ENCODE data around the gene LGR6. TPM values are rescaled to one million over a fixed set of nuclear protein-coding genes. Genes with fewer than 3 reads are reported as not detected.
"Not testable (repeated sequence)": the region's sequence is repeated elsewhere in the genome, so short reads cannot be mapped to it uniquely, and the experiment has no call there.

The LGR6 gene
- total RNA-seq, 1 donor from 2014 or later: 0.53 TPM

DNA sequence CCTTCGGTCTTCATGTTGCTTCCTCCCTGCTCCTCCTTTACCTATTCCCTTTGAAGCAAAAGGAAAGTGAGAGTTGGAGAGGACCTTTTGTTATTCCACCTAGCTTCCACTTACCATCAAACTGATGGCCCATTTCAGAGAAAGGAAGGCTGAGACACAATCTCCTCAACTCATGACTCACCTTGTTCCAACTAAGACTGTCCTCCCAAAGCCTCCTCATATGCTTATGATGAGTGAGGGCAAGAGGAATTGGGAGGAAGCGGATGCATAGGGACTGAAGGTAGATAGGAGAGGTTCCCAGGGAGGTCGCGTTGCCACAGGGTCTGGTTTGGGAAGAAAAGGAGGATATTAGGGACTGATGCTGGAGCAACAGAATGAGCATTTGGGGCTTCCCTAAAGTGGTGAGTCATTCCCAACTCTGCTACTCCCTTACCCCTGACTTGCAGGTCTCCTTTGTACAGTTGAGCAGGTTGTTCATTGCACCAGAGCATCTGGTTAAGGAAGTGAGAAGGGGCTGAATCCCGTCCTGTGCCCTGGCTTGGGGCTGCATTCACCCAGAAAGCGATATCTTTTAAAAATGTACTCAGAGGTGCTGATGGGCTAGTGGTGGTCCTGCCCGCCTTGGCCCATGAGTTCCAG lies 35.0 kb downstream of the LGR6 start:
- intact Hi-C loops (cut with DNase I): no loop called here
- ATAC-seq (no peak), DNase-seq (ENCODE audit: low spot score) (no peak)

DNA sequence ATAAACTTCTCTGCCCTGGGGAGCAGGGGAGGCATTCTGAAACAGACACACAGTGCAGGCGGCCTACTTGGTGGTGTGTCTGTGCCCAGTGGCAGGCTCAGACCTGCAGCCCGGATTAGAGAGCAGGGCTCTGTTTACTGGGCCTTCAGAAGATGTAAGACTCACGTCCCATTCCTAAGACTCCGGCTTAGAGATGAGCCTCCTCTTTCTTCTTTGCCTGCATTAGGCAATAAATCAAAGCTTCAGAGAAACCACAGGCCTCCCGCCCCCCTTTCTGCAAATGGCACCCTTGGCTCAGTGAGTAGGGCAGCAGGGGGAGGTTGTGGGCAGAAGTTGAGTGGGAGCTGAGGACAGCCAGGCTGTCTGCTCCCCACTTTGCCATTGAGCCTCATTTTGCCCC lies 35.8 kb downstream of the LGR6 start:
- DNase-seq (ENCODE audit: low spot score): no peak
- ATAC-seq: no peak
- intact Hi-C loops (cut with DNase I): no loop called here

GRCh38 chr1:202230061-202230938 lies 36.7 kb downstream of the LGR6 start:
- DNase-seq (ENCODE audit: low spot score) (no peak), ATAC-seq (no peak)
- intact Hi-C loops (cut with DNase I): no loop called here

DNA sequence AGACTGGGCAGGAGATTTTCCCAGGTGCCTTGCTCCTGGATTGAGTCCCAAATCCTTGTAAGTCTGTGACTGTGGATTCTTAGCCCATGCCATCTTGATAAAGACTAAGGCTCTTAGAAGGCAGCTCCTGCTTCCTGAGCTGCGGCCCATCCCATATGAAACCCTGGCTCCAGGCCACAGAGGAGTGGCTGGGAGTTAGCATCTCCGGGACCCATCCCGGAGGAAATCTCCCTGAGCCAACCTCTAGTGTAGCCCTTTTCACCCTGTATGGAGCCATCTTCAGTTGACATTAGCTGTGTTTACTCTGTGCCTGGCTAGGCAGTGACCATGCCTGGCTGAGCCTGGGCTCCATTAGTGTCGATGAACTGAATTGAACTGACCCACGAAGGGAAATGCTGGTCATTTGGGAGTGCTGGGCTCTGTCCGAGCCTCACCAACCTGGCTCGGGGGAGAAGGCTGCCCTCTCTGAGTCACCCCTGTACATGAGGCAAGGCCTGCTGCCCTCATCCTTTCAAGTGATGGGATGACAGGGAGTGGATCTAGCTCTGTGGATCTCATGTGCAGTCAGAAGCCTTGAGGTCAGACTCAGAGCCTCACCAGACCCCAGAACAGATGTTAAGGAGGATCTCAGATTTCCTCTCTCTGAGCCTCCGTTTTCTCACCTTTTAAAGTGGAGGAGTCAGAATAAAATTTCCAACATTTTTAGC lies 37.5 kb downstream of the LGR6 start:
- DNase-seq (ENCODE audit: low spot score) (no peak), ATAC-seq (no peak)
- intact Hi-C loops (cut with DNase I): no loop called here

- no peak for DNase-seq (ENCODE audit: low spot score)
- intact Hi-C loops (cut with DNase I): no loop called here
- ATAC-seq: no peak
These were observed 39.6 kb downstream of the LGR6 start for GRCh38 chr1:202233171-202233570.

GRCh38 chr1:202233804-202234203 lies 40.2 kb downstream of the LGR6 start:
- ATAC-seq (no peak), DNase-seq (ENCODE audit: low spot score) (no peak)
- intact Hi-C loops (cut with DNase I): no loop called here

DNA sequence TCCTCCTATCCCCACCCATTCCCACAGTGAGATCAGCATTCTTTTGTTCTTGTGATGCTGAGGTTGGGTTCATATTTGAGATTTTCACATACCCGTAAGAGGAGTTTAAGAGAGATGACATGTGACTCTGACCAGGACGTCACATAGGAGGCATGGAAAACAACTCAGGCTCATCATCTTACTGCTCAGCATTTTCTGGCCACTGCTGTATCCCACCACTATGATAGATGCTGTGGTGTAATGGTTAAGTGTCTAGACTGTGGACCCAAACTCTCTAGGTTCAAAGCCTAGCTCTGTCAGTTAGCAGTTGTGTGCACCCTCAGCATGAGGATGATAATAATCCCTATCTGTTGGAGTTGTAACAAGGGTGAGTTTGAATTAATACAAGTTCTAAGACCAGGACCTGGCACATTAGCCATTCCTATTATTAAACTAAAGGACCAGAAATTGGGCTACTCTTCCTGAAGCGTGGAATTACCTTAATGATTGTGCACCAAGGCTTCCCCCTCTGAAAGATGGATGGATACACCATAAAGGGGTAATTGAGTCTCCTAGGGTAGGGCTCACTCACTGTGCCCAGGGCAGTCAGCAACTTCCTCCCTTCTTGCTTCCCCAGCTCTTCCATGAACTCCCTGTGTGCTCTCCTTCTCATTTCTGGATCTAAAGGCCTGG lies 40.9 kb downstream of the LGR6 start:
- intact Hi-C loops (cut with DNase I): no loop called here
- ATAC-seq: no peak
- no peak for DNase-seq (ENCODE audit: low spot score)

GRCh38 chr1:202235003-202235660 lies 41.5 kb downstream of the LGR6 start:
- intact Hi-C loops (cut with DNase I): no loop called here
- no peak for DNase-seq (ENCODE audit: low spot score)

DNA sequence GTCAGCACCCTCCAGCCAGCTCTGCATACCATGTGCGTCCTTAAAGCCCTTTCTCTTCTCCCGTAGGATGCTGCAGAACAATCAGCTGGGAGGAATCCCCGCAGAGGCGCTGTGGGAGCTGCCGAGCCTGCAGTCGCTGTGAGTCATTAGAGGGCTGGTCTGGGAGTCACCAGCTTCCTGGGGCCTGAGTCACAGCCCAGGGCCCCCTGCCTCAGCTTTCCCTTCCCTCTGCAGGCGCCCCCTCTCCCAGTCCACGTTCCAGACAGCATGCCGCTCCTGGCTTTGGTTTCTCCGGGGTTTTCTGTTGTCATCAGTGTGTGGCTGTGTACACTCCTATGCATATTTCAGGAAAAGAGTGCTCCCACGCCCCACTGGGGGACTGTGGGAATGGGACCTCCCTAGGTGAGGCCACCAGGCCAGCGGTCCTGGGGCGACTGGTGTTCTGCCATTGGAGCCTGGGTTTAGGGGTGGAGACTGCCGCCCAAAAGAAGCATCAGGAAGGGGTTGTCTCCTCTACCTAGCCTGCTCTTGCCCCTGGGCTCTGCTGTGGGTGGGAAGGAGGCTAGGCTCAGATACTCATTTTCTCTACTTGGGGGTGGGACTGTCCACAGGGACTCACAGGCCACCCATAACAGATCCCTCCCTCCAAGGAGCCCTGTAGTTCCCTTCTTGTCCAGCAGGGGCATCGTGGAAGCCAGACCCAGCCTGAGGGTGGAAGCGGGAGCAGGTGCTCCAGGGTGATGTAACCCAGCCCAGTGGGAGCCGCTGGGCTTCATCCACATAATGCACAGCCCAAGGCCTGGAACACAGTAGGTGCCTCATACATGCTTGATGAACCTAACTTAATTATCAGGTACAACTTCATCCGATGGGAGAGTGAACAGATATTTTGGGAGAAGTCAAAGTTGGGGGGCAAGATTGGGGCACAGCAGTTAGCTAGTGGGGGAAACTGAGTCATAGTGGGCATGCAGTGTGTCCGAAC lies 42.5 kb downstream of the LGR6 start:
- intact Hi-C loops (cut with DNase I): no loop called here
- DNase-seq (ENCODE audit: low spot score): peak; percentile 70
- peak; percentile 64 for ATAC-seq

More at GRCh38 chr1:202235003-202235660, 41.5 kb downstream of the LGR6 start:
- ATAC-seq: no peak

DNA sequence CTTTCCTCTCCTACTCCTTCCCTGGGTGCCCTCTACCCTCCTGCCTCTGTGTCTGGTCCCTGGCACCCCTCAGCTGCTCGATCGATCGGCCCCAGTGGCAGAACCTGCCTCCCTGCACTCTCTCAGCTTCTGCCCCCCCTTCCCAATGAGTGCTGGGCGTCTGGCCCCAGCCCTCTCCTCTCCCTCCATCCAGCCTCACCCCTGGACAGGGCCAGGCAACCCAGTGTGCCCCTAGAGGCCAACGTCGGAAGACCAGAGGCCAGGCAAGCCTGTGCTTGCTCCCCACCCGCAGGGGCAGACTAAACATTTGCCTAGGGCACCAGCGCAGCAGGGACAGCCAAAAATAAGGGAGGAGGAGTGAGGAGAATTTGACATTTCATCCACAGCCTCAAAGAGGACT lies 43.5 kb downstream of the LGR6 start:
- ATAC-seq (peak; percentile 41), DNase-seq (ENCODE audit: low spot score) (no peak)
- intact Hi-C loops (cut with DNase I): no loop called here

DNA sequence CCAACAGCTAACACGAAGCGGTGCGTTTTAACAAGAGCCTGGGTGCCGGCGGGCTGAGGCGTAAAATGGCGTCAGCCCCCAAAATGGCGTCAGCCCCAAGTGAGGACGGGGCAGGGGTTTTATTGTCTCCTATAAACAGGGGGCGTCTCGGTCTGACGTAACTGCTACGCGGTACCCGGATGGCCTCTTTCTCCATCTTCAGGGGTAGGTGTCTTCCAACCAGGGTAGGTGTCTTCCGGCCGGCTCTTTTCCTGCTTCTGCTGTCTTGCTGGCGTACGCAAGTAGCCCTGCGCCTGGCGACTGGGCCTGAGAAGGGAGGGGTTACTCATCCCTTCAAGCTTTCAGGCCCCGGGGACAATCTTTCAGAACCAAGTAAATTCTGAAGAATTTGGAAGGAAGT lies 45.3 kb downstream of the LGR6 start:
- ATAC-seq (no peak), DNase-seq (ENCODE audit: low spot score) (no peak)
- intact Hi-C loops (cut with DNase I): no loop called here

GRCh38 chr1:202240226-202240625 lies 46.6 kb downstream of the LGR6 start:
- ATAC-seq; intact Hi-C loops (cut with DNase I); DNase-seq (ENCODE audit: low spot score): not testable (repeated sequence)

- DNase-seq (ENCODE audit: low spot score): no peak
- ATAC-seq: no peak
- intact Hi-C loops (cut with DNase I): no loop called here
These were observed 47.4 kb downstream of the LGR6 start for GRCh38 chr1:202240956-202241355.

- intact Hi-C loops (cut with DNase I): no loop called here
These were observed 47.9 kb downstream of the LGR6 start for GRCh38 chr1:202241376-202242079.

GRCh38 chr1:202242080-202242419 lies 48.5 kb downstream of the LGR6 start:
- intact Hi-C loops (cut with DNase I): no loop called here
- ATAC-seq (no peak), DNase-seq (ENCODE audit: low spot score) (no peak)

More at GRCh38 chr1:202241376-202242079, 47.9 kb downstream of the LGR6 start:
- DNase-seq (ENCODE audit: low spot score): no peak
- no peak for ATAC-seq

DNA sequence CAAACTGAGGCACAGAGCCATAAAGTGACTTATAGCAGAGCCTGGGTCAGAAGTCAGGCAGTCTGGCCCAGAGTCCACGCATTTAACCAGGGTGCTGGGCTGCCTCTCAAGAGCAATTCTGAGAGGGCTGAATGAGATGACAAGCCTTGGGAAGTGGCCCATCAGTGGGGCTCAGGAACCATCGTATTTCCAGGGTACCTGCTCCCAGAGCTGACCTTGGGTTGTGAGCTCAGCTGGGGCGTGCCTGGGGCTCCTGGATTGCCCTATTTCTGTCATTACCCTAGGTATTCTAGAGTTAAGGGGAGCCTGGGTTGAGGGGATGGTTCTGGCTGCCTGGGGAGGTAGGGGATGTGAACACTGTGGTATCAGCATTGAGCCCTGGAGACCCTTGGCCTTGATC lies 49.4 kb downstream of the LGR6 start:
- intact Hi-C loops (cut with DNase I): no loop called here
- DNase-seq (ENCODE audit: low spot score) (no peak), ATAC-seq (no peak)

DNA sequence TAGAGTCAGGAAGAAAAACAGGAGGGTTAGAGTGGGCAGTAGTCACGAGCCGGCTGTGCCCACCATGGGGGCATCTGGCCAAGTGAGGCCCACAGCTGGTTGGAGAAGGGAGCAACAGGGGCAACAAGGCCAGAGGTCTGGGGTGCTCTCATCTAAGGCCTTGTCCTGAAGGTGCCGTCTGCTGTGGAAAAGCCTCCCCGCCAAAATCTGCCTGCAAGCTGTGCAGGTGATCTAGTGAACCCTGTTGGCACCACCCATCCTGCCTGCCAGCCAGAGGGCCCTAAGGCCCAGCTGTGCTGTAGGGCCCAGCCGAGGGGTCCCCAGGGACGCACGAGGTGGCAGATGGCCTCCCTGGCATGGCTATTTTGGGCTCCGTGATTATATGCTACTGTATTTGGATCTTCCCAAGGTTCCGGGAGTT lies 51.3 kb downstream of the LGR6 start:
- ATAC-seq (no peak), DNase-seq (ENCODE audit: low spot score) (no peak)
- intact Hi-C loops (cut with DNase I): no loop called here
